ENCODE measurements around the gene ARL6.
A peak's percentile ranks its signal among the peaks of the same experiment; 100 is the strongest.
"Not testable (repeated sequence)": the region's sequence is repeated elsewhere in the genome, so short reads cannot be mapped to it uniquely, and the experiment has no call there.

The ARL6 gene

DNA sequence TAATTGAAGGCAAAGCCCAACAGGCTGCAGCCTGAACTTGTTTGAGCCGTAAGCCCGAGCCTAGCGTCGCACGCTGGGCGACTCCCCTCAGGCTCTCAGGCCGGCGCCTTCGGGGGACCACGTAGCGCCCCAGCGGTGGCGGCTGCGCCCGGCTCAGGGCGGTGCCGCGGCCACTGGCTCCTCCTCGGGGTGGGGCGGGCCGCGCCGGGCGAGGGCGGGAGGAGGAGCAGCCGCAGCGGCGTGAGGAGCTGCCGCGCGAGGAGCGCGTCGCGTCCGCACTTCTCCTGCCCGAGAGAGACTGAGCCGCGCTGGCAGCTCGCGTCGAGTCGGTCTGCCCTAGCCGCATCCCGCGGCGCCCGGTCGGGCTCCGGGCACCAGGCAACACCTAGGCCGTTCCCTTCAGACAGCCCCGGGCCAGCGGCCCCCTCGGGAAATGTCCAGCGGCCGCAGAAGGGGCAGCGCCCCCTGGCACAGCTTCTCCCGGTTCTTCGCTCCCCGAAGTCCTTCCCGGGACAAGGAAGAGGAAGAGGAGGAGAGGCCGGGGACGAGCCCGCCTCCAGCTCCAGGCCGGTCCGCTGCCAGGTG is 57.3 kb downstream of the ARL6 start, which contains the start of gene CRYBG3:
TSS of gene CRYBG3 (plus strand) at position 238 of the 585 bp plus-strand sequence. CDS start at position 434, 196 bp downstream.
- DNase-seq, result peak; percentile 33 to 68

DNA sequence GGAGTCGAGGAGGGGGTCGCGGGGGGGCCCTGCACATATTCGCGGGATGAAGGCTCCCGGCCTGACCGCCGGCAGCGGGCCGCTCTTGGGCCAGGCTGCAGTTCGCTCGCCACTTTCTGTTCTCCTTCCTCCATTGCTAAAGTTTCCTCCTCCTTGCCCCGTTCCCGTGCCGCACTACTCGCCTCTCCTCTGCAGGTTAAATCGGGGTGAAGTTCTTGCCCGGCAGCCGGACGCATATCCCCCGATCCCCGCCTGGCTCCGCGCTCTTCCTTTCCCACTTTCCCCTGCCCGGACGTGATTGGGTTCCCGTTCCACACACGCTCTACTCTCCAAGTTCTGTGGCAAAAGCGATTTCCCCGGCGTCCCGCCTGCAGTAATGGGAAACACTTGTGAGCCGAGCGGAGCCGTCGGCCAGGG is 57.8 kb downstream of the ARL6 start:
- peak in 1 of 2 experiments; percentile 60 for DNase-seq

DNA sequence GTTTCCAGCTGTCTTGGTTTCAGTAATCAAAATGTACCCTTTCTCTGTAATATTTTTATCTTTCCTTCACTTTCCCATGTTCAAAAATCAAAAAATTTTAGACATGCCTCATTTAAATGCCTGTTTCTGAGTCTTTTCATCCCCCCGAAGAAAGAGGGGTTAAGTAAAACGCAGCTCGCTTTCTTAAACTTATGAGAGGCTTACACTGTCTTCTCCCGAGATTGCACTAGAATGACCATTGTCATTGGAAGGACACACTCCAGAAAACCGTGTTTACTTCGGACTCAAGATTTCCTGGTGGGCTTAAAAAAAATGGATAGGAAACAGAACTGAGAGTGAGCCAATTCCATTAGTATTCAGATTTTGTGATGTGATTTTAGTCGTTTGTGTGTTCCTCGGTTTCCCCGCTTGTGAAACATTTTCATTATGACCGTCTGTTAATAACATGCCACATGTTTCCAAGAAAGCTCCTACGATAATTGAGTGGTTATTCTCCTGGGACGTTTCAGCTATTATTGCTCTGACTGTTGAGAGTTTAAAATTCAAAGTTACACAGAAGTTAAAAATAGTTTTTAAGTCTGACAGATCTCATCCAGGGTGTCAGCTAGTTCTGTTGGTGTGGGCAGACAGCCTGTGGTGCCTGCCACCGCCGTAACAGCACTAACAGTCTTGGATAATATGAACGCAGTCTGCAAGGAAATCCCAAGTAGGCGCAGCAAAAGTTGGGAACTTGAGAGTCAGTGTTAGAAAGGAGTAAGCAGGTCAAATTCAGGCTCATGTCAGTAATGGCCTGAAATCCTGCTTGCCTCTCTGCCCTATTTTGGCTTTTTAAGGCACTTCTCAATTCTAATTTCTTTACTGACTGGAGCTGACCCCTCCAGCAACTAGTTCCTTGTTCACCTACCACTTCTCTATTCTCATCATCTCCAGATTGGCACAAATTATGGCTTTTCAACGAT is 58.8 kb downstream of the ARL6 start:
- no peak for DNase-seq

DNA sequence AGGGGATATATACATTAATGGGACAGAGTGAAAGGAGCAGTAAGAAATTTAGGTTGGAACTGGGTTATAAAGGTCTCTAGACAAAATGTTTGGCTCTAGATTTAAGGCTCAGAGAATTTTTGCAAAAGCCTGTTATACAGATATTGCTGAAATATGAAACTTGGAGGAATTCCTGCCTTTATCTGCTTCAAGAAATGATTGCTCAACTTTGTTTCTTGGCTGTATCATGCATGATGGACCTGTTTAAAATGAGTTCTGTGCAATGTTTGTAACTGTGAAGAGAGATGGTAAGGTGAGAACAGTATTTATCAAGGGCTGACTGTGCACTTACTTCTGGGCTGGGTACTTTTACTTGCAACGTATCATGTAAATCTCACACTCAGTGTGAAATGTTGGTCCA is 60.5 kb downstream of the ARL6 start:
- DNase-seq, result no peak

DNA sequence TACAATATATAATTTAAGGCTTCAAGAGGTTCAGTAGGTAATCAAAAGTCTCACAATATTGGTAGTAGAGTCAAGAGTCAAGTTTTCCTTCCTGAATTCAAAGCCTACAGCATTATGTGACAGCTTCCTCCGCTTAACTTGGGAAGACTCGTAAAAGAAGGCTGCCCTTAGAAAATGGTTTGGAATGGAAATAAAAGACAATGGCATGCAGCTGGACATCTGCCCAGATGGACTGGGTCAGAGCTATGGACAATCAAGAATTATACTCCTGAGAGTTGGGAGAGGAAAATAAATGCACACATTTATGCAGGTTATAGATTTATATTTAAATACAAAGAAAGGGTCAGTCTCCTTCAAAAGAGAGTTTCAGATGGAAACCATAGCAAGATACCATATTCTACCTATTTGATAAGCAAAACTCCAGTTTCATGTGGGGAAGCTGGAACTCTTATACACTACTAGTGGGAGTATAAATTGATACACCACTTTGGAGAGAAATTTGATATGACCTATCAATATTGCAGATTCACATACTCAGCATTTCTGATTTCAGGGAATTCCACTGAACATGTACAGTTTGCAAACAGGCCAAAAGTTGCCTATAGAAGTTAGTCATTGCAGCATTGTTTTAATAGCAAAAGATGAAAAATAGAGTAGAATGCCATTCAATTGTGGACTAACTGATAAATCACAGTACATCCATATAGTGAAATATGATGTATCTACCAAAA is 63.3 kb downstream of the ARL6 start:
- no peak for DNase-seq

DNA sequence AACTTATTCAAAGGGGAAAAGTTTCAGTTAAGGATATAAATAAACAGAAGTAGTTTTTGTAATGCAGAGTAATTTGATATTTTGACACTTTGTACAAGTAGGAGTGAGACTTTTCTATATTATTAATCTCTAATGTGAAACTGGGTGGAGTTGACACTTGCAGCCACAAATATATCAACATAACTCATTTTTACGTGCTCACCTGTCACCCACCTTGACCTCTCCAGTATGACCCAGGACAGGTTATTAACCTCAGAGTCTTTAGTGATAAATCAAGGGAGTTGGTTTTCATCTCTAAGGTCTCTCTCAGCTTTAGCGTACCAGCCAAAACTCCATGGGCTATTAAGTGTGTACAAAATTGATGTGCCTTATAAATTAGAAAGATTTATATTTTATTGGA is 64.6 kb downstream of the ARL6 start:
- DNase-seq, result no peak

DNA sequence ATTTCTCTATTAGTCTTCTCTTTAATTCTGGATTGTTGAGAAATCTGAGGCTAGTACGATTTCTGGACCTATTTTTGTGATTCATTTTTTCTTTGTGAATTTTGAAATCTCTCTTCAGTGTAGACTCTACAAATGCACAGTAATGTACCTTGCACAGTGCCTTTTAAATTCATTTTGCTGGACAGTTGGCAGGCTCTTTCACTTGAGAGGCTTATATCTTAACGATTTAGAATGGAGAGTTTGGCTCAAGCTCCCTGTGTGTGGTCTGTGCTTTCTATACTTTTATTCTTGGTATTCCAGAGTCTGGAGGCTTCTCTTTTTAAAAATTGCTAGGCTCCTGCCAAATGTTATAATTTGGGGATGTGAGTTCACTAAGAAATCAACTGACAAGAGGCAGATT is 66.1 kb downstream of the ARL6 start:
- DNase-seq, result no peak

DNA sequence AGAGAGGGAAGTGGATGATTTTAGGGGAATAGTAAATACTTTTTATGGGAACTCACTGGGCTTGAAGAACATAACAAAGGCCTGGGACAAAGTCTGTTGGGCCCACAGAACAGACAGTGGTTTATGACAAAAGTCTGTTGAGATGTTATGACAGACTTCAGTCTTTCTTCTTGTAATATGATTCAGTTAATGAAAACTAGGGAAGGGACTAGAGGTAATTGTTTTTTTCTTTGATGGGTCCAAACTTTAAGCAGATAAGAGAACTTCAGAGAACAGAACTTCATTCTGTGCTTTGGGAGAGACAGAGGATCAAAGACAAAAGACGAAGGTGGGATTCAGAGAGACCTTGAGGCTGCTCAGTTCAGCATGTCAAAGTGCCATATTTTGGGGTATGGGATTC is 66.6 kb downstream of the ARL6 start:
- DNase-seq, result no peak

DNA sequence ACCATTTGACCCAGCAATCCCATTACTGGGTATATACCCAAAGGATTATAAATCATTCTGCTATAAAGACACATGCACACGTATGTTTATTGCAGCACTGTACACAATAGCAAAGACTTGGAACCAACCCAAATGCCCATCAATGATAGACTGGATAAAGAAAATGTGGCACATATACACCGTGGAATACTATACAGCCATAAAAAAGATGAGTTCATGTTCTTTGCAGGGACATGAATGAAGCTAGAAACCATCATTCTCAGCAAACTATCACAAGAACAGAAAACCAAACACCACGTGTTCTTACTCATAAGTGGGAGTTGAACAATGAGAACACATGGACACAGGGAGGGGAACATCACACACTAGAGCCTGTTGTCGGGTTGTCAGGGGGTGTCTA is 68.6 kb downstream of the ARL6 start:
- DNase-seq, result not testable (repeated sequence)

DNA sequence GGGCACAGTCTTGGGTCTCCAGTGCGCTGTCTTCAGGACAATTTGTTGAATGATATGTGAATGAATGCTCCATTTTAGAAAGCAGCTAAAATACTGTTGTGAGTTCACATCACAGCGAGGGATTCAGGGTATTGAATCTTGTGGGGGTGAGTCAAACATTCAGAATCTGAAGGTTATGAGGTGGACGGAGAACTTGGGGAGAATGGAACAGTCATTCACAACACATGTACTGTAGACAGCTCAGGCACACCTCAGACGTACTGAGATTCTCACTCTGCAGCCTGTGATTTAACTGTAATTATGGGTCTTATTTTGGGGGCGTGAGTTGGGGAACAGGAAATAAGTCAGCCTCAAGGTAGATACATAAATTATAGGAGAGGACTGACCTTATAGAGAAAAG is 71.2 kb downstream of the ARL6 start:
- DNase-seq, result no peak

DNA sequence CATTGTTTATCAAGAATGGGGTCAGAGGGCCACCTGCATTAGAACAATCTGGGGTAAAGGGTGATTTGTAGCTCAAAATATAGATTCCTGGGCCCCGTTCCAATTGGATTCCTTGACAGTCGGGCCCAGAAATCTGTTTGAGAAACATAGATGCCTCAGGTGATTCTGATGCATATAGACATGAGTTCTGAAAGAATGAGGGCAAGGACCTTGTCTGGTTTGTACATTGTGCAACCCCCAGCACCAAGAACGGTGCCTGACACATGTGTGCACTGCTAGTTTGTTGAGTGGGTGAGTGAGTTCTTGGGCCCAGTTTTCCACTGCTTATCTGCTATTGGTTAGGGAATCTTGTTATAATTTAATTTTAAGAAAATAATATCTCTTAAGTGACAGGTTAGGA is 73.8 kb downstream of the ARL6 start:
- no peak for DNase-seq

DNA sequence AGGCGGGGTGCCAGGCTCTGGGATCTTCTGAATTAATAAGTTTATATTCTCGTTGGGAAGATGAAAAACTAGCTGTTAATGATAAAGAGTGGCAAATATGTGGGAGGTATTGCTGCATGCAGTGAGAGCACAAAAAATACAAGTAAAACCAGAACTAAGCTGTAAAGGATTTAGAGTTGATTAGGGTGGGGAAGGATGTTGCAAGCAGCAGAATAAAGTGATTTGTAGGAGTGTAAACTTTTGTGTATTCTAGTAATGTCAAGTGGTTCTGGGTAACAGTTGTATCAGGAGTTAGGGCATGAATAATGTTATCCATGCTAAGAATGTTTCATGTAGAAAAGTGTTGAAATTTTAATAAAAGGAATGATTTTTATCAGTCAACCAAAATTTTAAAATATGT is 75.4 kb downstream of the ARL6 start:
- no peak for DNase-seq

DNA sequence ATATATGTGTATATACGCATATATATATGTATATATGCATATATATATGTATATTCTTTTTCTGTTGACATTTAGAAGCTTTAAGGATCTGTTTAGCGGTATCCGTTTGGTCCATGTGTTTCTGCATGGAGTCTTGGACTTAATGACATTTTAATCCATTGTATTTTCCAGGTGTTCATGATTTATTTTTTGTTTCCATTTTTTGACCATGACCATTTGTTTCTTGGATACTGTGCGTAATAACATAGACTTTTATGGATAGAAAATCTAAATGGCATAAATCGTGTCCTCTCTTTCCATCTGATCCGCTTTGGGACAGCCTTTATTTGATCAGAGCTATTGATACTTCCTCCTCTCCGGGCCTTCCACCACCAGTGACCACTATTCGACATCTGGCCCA is 76.7 kb downstream of the ARL6 start:
- DNase-seq, result no peak

DNA sequence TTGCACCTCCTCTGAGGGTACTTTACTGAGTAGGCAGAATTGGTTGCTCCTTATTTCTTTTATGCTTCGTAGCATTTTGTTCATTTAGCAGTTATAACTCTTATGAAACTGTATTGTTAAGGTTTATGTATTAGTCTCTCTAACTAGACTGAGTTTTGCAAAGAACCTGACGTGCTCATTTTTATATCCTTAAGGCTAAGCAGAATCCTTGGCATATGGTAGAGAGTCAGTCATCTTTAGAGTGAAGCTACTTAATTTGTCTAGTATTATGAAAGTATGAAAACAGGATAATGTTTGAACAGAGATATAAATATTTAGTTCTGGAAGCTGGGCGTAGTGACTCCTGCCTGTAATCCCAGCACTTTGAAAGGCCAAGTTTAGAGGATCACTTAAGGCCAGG is 77.4 kb downstream of the ARL6 start:
- DNase-seq, result no peak

DNA sequence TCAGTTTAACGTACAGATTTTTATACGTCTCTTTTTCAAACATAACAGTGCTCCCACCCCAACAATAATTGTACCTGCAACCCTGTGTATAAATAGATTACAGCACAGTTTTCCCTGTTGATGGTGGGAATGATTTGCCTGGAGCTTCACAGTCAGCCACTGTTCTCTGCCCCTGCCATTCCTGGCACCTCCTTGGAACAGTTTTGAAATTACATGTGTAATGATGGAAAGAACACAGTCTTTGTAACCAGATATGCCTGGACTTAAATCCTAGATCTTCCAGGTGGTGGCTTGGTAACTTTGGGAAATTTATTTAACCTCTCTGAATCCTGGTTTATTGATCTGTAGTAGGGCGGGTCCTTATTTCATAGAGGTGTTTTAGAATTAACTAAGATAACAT is 84.2 kb downstream of the ARL6 start:
- no peak for DNase-seq

All from SW 1271 (cell line).